Hypothalamus (tissue), 51 donors: ENCODE measurements around the gene VWA3A.
"Not testable (repeated sequence)": the region's sequence is repeated elsewhere in the genome, so short reads cannot be mapped to it uniquely, and the experiment has no call there.

Source experiments
- DNase-seq, 51 donors: peaks; one replicate each; lab custom pipeline; 2025; lab: John Stamatoyannopoulos, UW

Gene VWA3A

DNA sequence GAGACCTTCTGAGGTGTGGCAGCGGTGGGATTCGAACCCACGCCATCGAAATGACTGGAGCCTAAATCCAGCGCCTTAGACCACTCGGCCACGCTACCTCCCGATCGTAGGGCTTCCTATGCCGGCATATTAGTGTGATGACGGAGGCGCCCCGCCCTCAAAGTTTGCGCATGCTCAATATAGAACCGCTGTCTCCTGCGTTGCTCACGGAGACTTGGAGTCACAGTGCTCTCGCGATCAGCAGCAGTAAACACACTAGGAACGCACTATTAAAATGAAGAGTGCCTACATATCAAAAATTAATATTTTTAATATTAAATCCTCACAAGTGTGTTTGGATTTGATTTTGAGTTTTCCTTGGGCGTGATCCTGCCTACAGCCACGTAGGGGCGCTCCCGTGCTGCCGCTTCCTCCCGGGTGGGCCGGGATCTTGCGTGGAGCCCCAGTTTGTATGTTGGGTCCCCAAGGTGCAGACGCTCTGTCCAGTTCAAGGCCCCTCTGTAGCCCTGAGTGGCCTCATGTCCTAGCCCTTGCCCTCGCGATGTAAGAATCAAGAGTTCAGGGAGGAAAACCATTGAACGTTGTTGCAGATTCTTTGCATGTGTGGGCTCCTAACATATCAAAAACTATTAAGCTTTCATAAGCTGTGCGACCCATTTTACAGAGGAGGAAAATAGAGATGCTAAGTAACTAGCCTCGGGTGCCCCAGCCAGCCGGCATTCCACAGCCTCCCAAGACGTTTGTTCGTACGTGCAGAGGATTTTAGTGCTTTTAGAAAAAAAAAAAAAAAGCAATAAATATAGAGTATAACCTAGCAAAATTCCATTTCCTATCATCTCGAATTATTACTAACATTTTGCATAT lies 103.6 kb downstream of the VWA3A start:
- DNase-seq, result peak; percentile 43 to 94 (median 82)

DNA sequence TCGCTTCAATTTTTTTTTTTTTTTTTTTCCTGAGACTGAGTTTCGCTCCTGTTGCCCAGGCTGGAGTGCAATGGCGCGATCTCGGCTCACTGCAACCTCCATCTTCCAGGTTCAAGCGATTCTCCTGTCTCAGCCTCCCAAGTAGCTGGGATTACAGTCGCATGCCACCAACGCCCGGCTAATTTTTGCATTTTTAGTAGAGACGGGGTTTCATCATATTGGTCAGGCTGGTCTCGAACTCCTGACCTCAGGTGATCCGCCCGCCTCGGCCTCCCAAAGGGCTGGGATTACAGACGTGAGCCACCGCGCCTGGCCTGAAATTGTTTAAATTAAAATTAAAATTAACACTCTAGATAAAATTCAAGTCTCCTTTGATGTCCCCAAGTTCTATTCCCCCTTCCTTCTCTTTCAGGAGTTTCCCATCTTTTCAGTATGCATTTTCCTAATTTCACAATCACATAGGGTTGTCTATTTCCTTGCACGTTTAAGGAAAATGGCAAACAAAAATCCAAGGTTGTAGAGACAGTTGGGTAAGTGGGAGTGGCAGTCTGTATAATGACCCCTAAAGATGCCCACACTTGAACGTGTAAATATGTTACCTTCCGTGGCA lies 104.3 kb downstream of the VWA3A start:
- not testable (repeated sequence) for DNase-seq

DNA sequence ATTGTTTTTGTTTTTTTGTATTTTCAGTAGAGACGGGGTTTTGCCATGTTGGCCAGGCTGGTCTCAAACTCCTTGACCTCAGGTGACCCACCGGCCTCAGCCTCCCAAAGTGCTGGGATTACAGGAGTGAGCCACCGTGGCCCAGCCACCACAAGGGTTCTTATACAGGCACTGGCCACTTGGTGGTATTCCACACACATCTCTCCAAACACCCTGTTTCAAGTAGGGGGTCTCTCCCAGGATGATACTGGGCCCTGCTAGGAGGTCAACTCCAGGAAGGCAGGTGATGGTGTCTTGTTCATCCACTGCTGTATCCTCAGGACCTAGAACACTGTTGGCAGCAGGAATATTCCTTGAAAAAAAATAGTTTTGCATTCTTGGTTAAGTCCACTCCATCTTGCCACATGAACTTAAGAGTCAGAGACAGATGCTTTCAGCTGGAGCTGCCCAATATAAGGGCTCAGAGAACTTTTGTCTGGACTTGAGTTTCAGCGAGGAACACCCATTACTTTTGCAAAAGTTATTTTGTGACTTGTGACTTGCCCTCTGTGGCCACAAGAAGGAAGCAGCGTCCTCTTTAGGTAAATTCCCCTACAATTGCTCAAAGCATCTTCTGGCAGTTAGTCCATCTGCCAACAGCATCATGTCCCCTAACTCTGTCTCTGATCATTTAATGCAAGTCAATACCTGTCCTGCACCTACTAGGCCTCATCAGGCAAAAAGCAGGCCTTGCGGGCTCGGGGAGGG lies 106.4 kb downstream of the VWA3A start:
- no peak for DNase-seq

DNA sequence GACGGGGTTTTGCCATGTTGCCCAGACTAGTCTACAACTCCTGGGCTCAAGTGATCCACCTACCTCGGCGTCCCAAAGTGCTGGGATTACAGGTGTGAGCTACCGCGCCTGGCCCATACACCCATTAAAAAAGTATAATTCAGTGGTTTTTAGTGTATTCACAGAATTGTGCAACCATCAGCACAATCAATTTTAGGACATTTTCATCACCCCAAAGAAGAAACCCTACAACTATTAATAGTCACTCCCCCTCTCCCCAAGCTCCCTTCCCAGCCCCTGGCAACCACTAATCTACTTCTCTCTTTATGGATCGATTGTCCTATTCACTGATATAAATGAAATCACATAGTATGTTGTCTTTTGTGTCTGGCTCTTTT lies 109.9 kb downstream of the VWA3A start:
- DNase-seq, result no peak

DNA sequence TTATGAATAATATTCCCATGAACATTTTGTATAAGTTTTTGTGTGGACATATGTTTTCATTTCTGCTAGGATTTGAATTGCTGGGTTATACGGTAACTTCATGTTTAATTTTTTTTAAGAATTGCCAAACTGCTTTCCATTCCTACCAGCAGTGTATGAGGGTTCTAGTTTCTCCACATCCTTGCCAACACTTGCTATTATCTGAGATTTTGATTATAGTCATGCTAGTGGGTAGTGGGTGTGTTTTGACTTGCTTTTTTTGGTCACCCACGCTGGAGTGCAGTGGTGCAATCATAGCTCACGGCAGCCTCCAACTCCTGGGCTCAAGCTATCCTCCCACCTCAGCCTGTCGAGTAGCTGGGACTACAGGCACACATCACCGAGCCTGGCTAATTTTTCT lies 110.8 kb downstream of the VWA3A start:
- no peak for DNase-seq

DNA sequence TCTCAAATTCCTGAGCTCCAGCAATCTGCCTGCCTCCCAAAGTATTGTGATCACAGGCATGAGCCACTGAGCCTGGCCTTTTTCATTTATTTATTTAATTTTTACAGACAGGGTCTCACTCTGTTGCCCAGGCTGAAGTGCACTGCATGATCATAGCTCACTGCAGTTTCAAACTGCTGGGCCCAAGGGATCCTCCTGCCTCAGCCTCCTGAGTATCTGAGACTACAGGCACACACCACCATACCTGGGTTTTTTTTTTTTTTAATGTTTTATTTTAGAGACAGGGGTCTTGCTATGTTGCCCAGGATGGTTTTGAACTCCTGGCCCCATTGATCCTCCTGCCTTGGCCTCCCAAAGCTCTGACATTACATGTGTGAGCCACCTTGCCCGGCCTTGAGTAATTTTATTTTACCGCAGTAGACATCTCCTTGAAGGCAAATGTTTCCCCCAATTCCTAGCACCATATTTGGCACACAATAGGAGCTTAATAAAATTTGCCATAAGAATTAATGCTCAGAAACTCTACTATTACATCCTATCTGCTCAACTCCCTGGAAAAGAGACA lies 111.8 kb downstream of the VWA3A start:
- no peak for DNase-seq

DNA sequence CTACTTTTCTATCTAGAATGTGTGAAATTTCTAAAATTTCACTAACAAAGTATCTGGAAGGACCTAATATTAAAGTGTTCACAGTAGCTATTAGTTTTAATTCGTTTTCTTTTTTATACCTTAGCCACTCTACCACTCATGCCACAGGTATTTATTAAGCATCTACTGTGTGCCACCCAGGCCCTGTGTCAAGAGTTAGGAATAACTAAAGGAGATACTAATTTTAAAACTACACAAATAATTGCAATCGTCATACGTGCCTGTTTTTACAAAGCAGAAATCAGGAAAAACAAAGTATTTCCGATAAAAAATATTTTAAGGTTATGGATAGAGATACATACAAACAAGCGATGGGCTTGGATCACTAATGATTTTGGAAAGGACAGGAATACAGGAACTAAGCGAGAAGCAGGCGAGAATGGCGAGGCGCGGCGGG lies 113.3 kb downstream of the VWA3A start:
- no peak for DNase-seq

DNA sequence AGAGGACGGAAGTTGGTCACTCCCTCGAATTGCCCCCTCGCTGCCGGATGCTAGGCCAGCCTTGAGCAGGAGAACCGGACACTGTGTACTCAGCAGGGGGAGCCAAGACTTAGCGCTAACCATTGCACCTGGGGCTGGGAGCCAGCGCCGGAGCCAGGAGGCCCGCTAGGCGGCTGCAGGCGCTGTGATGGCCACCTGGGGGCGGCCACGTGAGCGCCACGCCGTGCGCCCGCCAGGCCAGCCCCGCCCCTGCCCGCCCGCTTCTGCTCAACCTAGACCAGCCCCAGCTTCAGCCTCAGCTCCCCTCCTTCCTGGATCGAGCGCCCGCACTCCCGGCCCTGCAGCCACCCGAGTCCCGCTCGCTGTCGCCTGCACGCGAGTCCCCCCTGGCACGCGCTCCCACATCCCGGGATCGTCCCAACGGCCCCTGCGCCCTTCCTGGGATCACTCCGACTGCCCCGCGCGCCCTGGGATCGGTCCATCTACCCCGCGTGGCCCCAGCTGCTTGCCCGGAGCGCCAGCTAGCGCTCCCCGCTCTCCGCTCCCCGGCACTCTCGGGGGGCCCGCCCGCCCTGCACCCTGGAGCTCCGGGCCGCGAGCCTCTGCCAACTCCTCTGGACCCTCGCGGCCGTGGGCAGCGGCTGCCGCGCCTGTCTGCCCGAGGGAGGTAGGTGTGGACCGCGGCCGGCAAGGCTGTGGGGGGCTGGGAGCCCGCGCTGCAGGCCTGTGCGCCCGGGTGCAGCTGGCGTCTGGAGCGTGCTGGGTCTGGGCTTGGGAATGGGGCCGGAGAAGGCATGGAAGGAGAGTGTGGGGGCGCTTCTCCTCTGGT lies 113.9 kb downstream of the VWA3A start, which contains the start of gene EEF2K:
EEF2K (plus strand) TSS at position 266 of the 829 bp plus-strand sequence. CDS start 19,452 bp downstream, outside the sequence.
- DNase-seq, result peak in 50 of 51 donors; percentile 18 to 88 (median 77)
